22Rv1 (cell line): ENCODE data around the gene CCL13.

Experiments
- ZFX ChIP-seq: fragments of 450-650 bp; IDR thresholded peaks from 2 replicates; pipeline ENCODE4 v1.6.1; 2017; ENCODE audit warnings: antibody characterized with exemption, borderline replicate concordance
- TF ChIP-seq, protein P1 (sequence below): fragments of 450-650 bp; IDR thresholded peaks from 2 replicates; pipeline ENCODE4 v1.5.1; 2017; ENCODE audit warnings: mild to moderate bottlenecking

DNA sequence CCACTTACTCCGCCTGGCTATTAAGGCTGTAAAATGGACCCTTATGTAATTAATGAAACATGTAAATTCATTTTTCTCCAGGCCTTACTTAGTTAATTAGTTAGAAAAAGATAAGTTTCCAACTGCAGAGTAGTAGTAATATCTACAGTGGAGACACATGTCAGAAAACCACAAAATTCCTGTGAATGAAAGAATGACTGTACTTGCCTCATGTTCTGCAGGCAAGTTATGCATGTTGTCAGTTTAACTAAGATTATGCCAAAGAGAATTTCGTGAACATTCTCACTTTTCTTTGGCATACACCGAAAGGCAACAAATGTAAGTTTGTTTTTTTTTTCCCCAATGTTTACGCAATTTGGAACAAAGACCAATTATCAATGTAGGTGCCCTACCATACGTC is 23.6 kb downstream of the CCL13 start:
- TF ChIP-seq, protein P1, sequence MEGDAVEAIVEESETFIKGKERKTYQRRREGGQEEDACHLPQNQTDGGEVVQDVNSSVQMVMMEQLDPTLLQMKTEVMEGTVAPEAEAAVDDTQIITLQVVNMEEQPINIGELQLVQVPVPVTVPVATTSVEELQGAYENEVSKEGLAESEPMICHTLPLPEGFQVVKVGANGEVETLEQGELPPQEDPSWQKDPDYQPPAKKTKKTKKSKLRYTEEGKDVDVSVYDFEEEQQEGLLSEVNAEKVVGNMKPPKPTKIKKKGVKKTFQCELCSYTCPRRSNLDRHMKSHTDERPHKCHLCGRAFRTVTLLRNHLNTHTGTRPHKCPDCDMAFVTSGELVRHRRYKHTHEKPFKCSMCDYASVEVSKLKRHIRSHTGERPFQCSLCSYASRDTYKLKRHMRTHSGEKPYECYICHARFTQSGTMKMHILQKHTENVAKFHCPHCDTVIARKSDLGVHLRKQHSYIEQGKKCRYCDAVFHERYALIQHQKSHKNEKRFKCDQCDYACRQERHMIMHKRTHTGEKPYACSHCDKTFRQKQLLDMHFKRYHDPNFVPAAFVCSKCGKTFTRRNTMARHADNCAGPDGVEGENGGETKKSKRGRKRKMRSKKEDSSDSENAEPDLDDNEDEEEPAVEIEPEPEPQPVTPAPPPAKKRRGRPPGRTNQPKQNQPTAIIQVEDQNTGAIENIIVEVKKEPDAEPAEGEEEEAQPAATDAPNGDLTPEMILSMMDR, result no peak
- no peak for TF ChIP-seq ZFX
